Measurements from ENCODE around the gene PPP1R27.

- no peak for TF ChIP-seq CTCF (IDR thresholded peaks at IDR 0.05; ENCODE audit: low read length)
- no peak for TF ChIP-seq EZH2 (optimal IDR thresholded peaks at IDR 0.05; ENCODE audit: low read depth, low read length)
These were observed 10.5 kb upstream of the PPP1R27 start for GRCh38 chr17:81845361-81845760.
